Hepatocyte (in vitro differentiated cells): Measurements from ENCODE around the gene POLR1B. TPM values are rescaled to one million over a fixed set of nuclear protein-coding genes. Genes with fewer than 3 reads are reported as not detected.

ENCODE experiments used
- DNase-seq: peaks from one replicate; pipeline ENCODE4 v3.0.0-alpha.2; 2016; ENCODE audit warnings: low spot score
- H2AFZ ChIP-seq: fragments of 200-600 bp; sonication (generic); 2 replicates; pipeline ENCODE4 v1.6.0; 2016; ENCODE audit warnings: antibody characterized with exemption, mild to moderate bottlenecking
- H3K27ac ChIP-seq: fragments of 200-600 bp; sonication (generic); 2 replicates; pipeline ENCODE4 v1.5.1; 2016; ENCODE audit warnings: mild to moderate bottlenecking
- H3K27me3 ChIP-seq: fragments of 200-600 bp; sonication (generic); 2 replicates; pipeline ENCODE4 v1.6.1; 2016
- H3K36me3 ChIP-seq: fragments of 200-600 bp; sonication (generic); replicated peaks from 2 replicates; pipeline ENCODE4 v1.5.1; 2016; ENCODE audit warnings: low read depth; ENCODE audit not compliant: insufficient read depth
- H3K4me1 ChIP-seq: fragments of 200-600 bp; sonication (generic); 2 replicates; pipeline ENCODE4 v1.5.1; 2016; ENCODE audit warnings: mild to moderate bottlenecking, moderate library complexity; ENCODE audit not compliant: insufficient read depth
- H3K4me2 ChIP-seq: fragments of 200-600 bp; sonication (generic); 2 replicates; pipeline ENCODE4 v1.6.0; 2016
- H3K4me3 ChIP-seq: fragments of 200-600 bp; sonication (generic); 2 replicates; pipeline ENCODE4 v1.5.1; 2016; ENCODE audit warnings: mild to moderate bottlenecking
- H3K79me2 ChIP-seq: fragments of 200-600 bp; sonication (generic); 2 replicates; pipeline ENCODE4 v1.6.0; 2017; ENCODE audit warnings: mild to moderate bottlenecking
- H3K9me2 ChIP-seq: fragments of 200-600 bp; sonication (generic); replicated peaks from 2 replicates; pipeline ENCODE4 v1.6.0; 2017; ENCODE audit warnings: mild to moderate bottlenecking; ENCODE audit not compliant: insufficient read depth
- H3K9me3 ChIP-seq: fragments of 200-600 bp; sonication (generic); 2 replicates; pipeline ENCODE4 v1.5.1; 2016; ENCODE audit warnings: low read depth, mild to moderate bottlenecking
- H4K20me1 ChIP-seq: fragments of 200-600 bp; sonication (generic); 2 replicates; pipeline ENCODE4 v1.6.0; 2016; ENCODE audit warnings: mild to moderate bottlenecking; ENCODE audit not compliant: insufficient read depth, poor library complexity, severe bottlenecking
- EZH2 ChIP-seq: fragments of 200-600 bp; sonication (generic); IDR thresholded peaks from 2 replicates; pipeline ENCODE4 v1.6.1; 2016; ENCODE audit warnings: antibody characterized with exemption, mild to moderate bottlenecking, borderline replicate concordance
- EZH2phosphoT487 ChIP-seq: fragments of 200-600 bp; sonication (generic); IDR thresholded peaks from one replicate; pipeline ENCODE4 v1.6.1; 2018; ENCODE audit warnings: antibody characterized with exemption, mild to moderate bottlenecking, low read depth, moderate library complexity; ENCODE audit not compliant: unreplicated experiment, severe bottlenecking
- WGBS: methylation state at CpG from one replicate; pipeline ENCODE4 v1.1.6; 2016; ENCODE audit warnings: low lambda C conversion rate; ENCODE audit errors: missing lambda C conversion rate; 5-methylcytosine and 5-hydroxymethylcytosine counted together
- polyA plus RNA-seq: library from polyadenylated mRNA; unstranded; fragments of >200 nt; fragmentation: Nextera tagmentation; extraction: Ambion mirVana; gene quantifications from 2 replicates; pipeline ENCODE4 v1.2.1, GENCODE V29; 2016
- total RNA-seq: library from RNA; depleted of rRNA; stranded (reverse); fragments of >200 nt; gene quantifications from 2 replicates; pipeline ENCODE4 v1.2.3, GENCODE V29; 2014
- TF ChIP-seq, protein P1 (sequence below): fragments of 200-600 bp; sonication (generic); IDR thresholded peaks from 2 replicates; pipeline ENCODE4 v1.5.1; 2016; ENCODE audit warnings: antibody characterized with exemption, mild to moderate bottlenecking; ENCODE audit not compliant: poor library complexity

The POLR1B gene
- total and polyA plus RNA-seq, 2 experiments from 2014 or later: 9.7 to 17.5 TPM

DNA sequence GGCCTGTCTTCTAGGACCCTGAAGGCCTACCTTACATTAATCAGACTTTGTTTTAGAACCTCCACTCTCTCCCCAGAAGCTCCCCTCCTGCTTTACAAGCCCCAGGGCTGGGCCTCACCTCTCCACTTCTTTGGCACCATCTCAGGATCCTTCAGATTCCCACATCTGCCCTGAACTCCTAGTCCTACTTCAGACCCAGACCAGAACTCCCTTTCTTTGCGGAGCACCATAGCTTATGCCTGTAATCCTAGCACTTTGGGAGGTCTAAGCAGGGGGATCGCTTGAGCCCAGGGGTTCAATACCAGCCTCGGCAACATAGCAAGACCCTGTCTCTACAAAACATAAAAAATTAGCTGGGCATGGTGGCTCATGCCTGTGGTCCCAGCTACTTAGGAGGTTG lies 43.1 kb downstream of the POLR1B start:
- peak overlapping the region; percentile 22 for H3K4me3 ChIP-seq
- H3K79me2 ChIP-seq: peaks cover 18% of the 10 kb centered on the region
- TF ChIP-seq EZH2: no peak
- TF ChIP-seq, protein P1, sequence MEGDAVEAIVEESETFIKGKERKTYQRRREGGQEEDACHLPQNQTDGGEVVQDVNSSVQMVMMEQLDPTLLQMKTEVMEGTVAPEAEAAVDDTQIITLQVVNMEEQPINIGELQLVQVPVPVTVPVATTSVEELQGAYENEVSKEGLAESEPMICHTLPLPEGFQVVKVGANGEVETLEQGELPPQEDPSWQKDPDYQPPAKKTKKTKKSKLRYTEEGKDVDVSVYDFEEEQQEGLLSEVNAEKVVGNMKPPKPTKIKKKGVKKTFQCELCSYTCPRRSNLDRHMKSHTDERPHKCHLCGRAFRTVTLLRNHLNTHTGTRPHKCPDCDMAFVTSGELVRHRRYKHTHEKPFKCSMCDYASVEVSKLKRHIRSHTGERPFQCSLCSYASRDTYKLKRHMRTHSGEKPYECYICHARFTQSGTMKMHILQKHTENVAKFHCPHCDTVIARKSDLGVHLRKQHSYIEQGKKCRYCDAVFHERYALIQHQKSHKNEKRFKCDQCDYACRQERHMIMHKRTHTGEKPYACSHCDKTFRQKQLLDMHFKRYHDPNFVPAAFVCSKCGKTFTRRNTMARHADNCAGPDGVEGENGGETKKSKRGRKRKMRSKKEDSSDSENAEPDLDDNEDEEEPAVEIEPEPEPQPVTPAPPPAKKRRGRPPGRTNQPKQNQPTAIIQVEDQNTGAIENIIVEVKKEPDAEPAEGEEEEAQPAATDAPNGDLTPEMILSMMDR: no peak
- TF ChIP-seq EZH2phosphoT487: no peak
- H2AFZ ChIP-seq: peak overlapping the region; percentile 74
- H3K36me3 ChIP-seq: no peaks in the 10 kb centered on the region
- H3K9me2 ChIP-seq: no peaks in the 10 kb centered on the region
- peak overlapping the region; percentile 90 for H3K4me2 ChIP-seq
- H3K9me3 ChIP-seq: no peaks in the 10 kb centered on the region
- no peak for DNase-seq
- peak overlapping the region; percentile 98 for H3K27ac ChIP-seq
- no peaks in the 10 kb centered on the region for H3K27me3 ChIP-seq
- H4K20me1 ChIP-seq: no peaks in the 10 kb centered on the region
- peaks cover 15% of the 10 kb centered on the region for H3K4me1 ChIP-seq
- WGBS: 96% methylated on average over 3 of the region's 3 CpGs

- H3K9me2 ChIP-seq: no peaks in the 10 kb centered on the region
- 96% methylated on average over 11 of the region's 18 CpGs for WGBS
These were observed 43.7 kb downstream of the POLR1B start for GRCh38 chr2:112585873-112586464.

GRCh38 chr2:112588611-112589045 lies 46.4 kb downstream of the POLR1B start:
- no peak for TF ChIP-seq EZH2
- TF ChIP-seq, protein P1: no peak
- Histone ChIP-seq H3K27me3 (no peaks in the 10 kb centered on the region), H2AFZ (no peak overlapping the region), H3K79me2 (peaks cover 12% of the 10 kb centered on the region), H3K4me2 (no peak overlapping the region), H3K9me2 (no peaks in the 10 kb centered on the region), H3K36me3 (no peaks in the 10 kb centered on the region), H3K9me3 (no peaks in the 10 kb centered on the region), H3K27ac (no peak overlapping the region), H4K20me1 (no peaks in the 10 kb centered on the region), H3K4me3 (no peak overlapping the region), H3K4me1 (peaks cover 13% of the 10 kb centered on the region)
- WGBS: 94% methylated on average over 6 of the region's 6 CpGs
- DNase-seq: no peak

More at GRCh38 chr2:112585873-112586464, 43.7 kb downstream of the POLR1B start:
- no peak for DNase-seq
- peaks cover 16% of the 10 kb centered on the region for H3K4me1 ChIP-seq
- no peak overlapping the region for H3K4me3 ChIP-seq
- H2AFZ ChIP-seq: no peak overlapping the region
- peaks cover 18% of the 10 kb centered on the region for H3K79me2 ChIP-seq
- no peak overlapping the region for H3K4me2 ChIP-seq
- H3K27me3 ChIP-seq: no peaks in the 10 kb centered on the region
- no peaks in the 10 kb centered on the region for H4K20me1 ChIP-seq
- no peak overlapping the region for H3K27ac ChIP-seq
- TF ChIP-seq EZH2phosphoT487: no peak
- H3K9me3 ChIP-seq: no peaks in the 10 kb centered on the region
- no peaks in the 10 kb centered on the region for H3K36me3 ChIP-seq

DNA sequence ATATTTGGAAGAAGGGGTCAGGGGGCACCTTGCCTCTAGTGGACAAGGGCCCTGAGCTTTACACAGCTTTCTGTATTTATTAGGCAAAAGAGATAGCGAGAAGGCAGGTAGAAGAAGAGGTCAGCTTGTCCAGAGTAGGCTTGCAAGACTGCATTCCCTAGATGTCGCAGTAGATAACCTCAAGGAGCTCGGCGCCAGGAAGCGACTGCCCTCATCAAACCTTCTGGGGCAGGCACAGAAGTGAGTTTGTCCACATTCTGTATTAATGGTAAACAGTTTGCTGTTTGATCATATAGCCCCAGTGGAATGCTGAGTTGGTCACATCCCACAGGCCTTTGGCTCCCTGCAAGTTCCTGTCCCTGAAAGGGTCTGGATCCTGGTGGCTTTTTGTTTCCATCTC lies 49.1 kb downstream of the POLR1B start:
- H3K27me3 ChIP-seq: no peaks in the 10 kb centered on the region
- H3K4me3 ChIP-seq: no peak overlapping the region
- 46% methylated on average over 5 of the region's 5 CpGs for WGBS
- H3K9me3 ChIP-seq: no peaks in the 10 kb centered on the region
- TF ChIP-seq EZH2phosphoT487 (no peak), EZH2 (no peak)
- TF ChIP-seq, protein P1: no peak
- H3K9me2 ChIP-seq: no peaks in the 10 kb centered on the region
- H3K36me3 ChIP-seq: no peaks in the 10 kb centered on the region
- peaks cover 5% of the 10 kb centered on the region for H3K4me1 ChIP-seq
- no peak overlapping the region for H3K4me2 ChIP-seq
- no peak for DNase-seq
- H2AFZ ChIP-seq: no peak overlapping the region
- H4K20me1 ChIP-seq: no peaks in the 10 kb centered on the region
- H3K27ac ChIP-seq: peak overlapping the region; percentile 16
- no peaks in the 10 kb centered on the region for H3K79me2 ChIP-seq
